OCI-LY1 (cell line): ENCODE results near the gene GGPS1.

Experiments used
- CTCF ChIP-seq: fragments of 200-600 bp; sonication (generic), shearing (Covaris generic); IDR thresholded peaks from 2 replicates; pipeline ENCODE4 v1.5.1; 2017; ENCODE audit warnings: mild to moderate bottlenecking, antibody characterized with exemption, low read length, moderate library complexity, mixed read lengths
- EZH2 ChIP-seq: fragments of 200-600 bp; sonication (generic), shearing (Covaris generic); IDR thresholded peaks from 2 replicates; pipeline ENCODE4 v1.8.0; 2017; ENCODE audit warnings: borderline replicate concordance, mixed run types, mild to moderate bottlenecking, antibody characterized with exemption, low read length, moderate library complexity, mixed read lengths

- TF ChIP-seq CTCF = no peak
- no peak for TF ChIP-seq EZH2
Observed at GRCh38 chr1:235351441-235351840, 23.1 kb downstream of the GGPS1 start.
